Measurements from ENCODE around the gene LACC1.

DNA sequence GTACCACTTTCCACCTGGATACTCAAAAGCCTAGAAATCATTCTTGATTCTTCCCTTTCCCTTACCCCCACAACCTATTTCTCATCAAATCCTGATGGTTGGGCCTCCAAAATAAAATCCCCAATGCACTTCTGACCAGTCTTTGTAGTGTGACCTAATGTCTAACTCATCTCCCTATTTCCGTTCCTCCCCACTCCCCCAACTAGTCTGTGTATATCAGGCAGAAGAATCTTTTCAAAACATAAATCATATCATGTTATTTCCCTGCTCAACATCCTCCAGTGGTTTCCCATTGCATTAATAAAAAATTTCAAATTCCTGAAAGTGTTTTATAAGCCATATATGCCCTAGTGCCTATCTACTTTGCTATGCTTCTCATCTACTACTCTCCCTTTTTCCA, 17.8 kb upstream of the LACC1 start:
- TF ChIP-seq, protein P1, sequence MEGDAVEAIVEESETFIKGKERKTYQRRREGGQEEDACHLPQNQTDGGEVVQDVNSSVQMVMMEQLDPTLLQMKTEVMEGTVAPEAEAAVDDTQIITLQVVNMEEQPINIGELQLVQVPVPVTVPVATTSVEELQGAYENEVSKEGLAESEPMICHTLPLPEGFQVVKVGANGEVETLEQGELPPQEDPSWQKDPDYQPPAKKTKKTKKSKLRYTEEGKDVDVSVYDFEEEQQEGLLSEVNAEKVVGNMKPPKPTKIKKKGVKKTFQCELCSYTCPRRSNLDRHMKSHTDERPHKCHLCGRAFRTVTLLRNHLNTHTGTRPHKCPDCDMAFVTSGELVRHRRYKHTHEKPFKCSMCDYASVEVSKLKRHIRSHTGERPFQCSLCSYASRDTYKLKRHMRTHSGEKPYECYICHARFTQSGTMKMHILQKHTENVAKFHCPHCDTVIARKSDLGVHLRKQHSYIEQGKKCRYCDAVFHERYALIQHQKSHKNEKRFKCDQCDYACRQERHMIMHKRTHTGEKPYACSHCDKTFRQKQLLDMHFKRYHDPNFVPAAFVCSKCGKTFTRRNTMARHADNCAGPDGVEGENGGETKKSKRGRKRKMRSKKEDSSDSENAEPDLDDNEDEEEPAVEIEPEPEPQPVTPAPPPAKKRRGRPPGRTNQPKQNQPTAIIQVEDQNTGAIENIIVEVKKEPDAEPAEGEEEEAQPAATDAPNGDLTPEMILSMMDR (IDR thresholded peaks at IDR 0.05), result no peak
- no peak for TF ChIP-seq POLR2A (IDR thresholded peaks at IDR 0.05)
